ENCODE data around the gene MYL4.
"Not testable (repeated sequence)": the region's sequence is repeated elsewhere in the genome, so short reads cannot be mapped to it uniquely, and the experiment has no call there.

Gene MYL4

DNA sequence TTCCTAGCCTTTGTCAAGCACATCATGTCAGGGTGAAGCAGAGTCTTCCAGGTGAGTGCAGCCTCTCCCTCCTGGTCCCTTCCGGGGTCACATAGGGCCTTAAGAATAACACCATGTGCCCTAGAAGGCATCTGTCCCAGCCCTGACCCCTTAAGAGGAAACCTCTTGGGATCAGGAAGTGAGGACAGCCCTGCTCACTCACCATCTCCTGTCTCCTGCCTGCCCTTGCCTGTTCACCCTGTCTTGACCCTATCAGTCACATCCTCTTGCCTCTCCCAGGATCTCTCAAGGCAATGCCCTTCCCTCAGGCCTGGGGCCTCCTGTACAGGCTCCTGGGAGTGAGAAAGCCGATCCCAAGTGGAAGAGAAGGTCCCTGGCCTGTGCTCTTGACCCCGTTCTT is 13.9 kb downstream of the MYL4 start:
- no peak overlapping the region for H3K27ac ChIP-seq (ENCODE audit: low read depth, low read length)
- H3K36me3 ChIP-seq (ENCODE audit: insufficient read depth, low read length) = no peaks in the 10 kb centered on the region

DNA sequence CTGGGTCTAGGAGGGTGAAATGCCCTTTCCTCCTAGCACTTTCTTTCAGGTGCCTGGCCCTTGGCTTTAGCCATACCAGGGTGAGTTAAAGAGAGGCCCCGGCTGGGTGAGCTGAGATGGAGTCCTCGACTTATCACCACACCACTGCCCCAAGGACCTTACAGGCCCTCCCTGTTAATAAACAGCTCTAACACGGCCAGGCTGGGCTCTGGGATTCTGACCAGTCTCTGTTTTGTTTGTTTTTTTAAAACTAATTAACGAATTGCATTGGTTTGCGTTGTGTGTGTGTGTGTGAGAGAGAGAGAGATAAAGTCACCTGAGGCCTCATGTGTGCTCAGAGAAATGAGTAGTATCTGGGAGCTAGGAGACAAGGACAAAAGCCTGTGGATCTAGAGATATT is 14.3 kb downstream of the MYL4 start:
- peaks cover 10% of the 10 kb centered on the region; the same call in 1 of the 2 replicates for H3K9me3 ChIP-seq (ENCODE audit: insufficient read depth, low read depth, low read length)
- no peak overlapping the region for H3K27ac ChIP-seq (ENCODE audit: low read depth, low read length)
- H3K36me3 ChIP-seq (ENCODE audit: insufficient read depth, low read length) = no peaks in the 10 kb centered on the region
- H3K4me3 ChIP-seq (ENCODE audit: low read length) = no peak overlapping the region
- H3K27me3 ChIP-seq (ENCODE audit: insufficient read depth, low read length) = no peaks in the 10 kb centered on the region
- no peak overlapping the region for H3K9ac ChIP-seq (ENCODE audit: low read depth, low read length)
- H3K4me1 ChIP-seq (ENCODE audit: insufficient read depth, low read length) = peaks cover 12% of the 10 kb centered on the region; the same call in 1 of the 2 replicates
- 86% methylated on average over 5 of the region's 5 CpGs for WGBS

More for the DNA sequence above, 13.9 kb downstream of the MYL4 start:
- peaks cover 12% of the 10 kb centered on the region; the same call in 1 of the 2 replicates for H3K4me1 ChIP-seq (ENCODE audit: insufficient read depth, low read length)
- no peak overlapping the region for H3K9ac ChIP-seq (ENCODE audit: low read depth, low read length)
- 90% methylated on average over 2 of the region's 3 CpGs for WGBS
- H3K9me3 ChIP-seq (ENCODE audit: insufficient read depth, low read depth, low read length) = peaks cover 10% of the 10 kb centered on the region; the same call in 1 of the 2 replicates
- no peaks in the 10 kb centered on the region for H3K27me3 ChIP-seq (ENCODE audit: insufficient read depth, low read length)
- no peak overlapping the region for H3K4me3 ChIP-seq (ENCODE audit: low read length)

DNA sequence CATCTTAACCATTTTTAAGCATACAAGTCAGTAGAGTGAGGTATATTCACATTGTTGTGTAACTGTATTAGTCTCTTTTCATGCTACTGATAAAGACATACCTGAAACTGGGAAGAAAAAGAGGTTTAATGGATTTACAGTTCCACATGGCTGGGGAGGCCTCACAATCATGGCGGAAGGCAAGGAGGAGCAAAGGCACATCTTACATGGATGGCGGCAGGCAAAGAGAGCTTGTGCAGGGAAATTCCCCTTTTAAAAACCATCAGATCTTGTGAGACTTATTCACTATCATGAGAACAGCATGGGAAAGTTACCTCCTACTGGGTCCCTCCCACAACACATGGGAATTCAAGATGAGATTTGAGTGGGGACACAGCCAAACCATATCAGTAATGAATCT is 14.9 kb downstream of the MYL4 start:
- not testable (repeated sequence) for H3K36me3 ChIP-seq (ENCODE audit: insufficient read depth, low read length); H3K9ac ChIP-seq (ENCODE audit: low read depth, low read length); H3K4me3 ChIP-seq (ENCODE audit: low read length); H3K9me3 ChIP-seq (ENCODE audit: insufficient read depth, low read depth, low read length); H3K27ac ChIP-seq (ENCODE audit: low read depth, low read length); H3K27me3 ChIP-seq (ENCODE audit: insufficient read depth, low read length)
- peaks cover 12% of the 10 kb centered on the region; the same call in 1 of the 2 replicates for H3K4me1 ChIP-seq (ENCODE audit: insufficient read depth, low read length)
- 95% methylated on average over 2 of the region's 2 CpGs for WGBS

DNA sequence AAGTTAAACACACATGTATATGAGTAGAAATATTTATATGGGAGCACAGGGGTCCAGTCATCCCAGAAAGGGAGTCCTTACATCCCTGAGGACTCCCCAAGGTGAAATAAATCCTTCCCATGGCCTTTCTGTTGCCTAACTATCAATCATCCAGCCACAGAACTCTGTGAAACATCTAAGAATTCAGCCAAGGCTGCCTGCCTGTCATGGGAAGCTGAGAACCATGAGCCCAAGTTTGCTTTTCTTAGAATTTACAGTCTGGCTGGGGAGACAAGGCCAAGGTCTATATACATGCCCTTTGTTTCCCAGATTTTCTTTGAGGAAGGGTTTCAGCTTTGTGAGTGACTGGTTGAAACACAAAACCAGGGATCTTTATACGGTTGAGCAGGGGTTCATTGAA is 15.8 kb downstream of the MYL4 start:
- no peak overlapping the region for H3K9ac ChIP-seq (ENCODE audit: low read depth, low read length)
- no peaks in the 10 kb centered on the region for H3K27me3 ChIP-seq (ENCODE audit: insufficient read depth, low read length)
- H3K9me3 ChIP-seq (ENCODE audit: insufficient read depth, low read depth, low read length) = peaks cover 10% of the 10 kb centered on the region; the same call in 1 of the 2 replicates
- 90% methylated on average over 1 of the region's 1 CpG for WGBS
- peaks cover 13% of the 10 kb centered on the region for H3K4me1 ChIP-seq (ENCODE audit: insufficient read depth, low read length)
- no peak overlapping the region for H3K4me3 ChIP-seq (ENCODE audit: low read length)
- no peaks in the 10 kb centered on the region for H3K36me3 ChIP-seq (ENCODE audit: insufficient read depth, low read length)
- H3K27ac ChIP-seq (ENCODE audit: low read depth, low read length) = no peak overlapping the region

DNA sequence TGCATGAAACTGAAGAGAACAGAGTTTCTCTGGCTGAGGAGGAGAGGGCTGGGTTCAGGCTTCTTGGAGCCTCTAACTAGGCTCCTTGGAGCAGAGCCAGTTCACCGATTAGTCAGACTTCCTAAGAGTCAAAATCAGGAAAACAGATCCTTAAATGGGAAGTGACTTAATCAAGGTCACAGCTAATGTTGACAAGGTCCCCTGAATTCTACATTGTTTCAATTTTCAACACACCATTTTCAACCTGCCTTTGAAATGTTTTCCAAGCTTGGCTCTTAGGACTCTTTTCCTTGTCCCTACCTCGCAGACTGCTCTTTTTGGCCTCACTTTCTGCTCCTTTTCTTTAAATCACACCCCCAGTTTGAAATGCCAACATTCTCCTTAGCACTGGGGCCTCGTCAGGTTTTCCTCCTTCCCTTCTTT is 16.3 kb downstream of the MYL4 start:
- no peaks in the 10 kb centered on the region; the same call in 1 of the 2 replicates for H3K27me3 ChIP-seq (ENCODE audit: insufficient read depth, low read length)
- 90% methylated on average over 2 of the region's 3 CpGs for WGBS
- no peaks in the 10 kb centered on the region for H3K36me3 ChIP-seq (ENCODE audit: insufficient read depth, low read length)
- peaks cover 10% of the 10 kb centered on the region; the same call in 1 of the 2 replicates for H3K9me3 ChIP-seq (ENCODE audit: insufficient read depth, low read depth, low read length)
- H3K27ac ChIP-seq (ENCODE audit: low read depth, low read length) = no peak overlapping the region
- no peak overlapping the region for H3K9ac ChIP-seq (ENCODE audit: low read depth, low read length)
- H3K4me3 ChIP-seq (ENCODE audit: low read length) = no peak overlapping the region
- peaks cover 15% of the 10 kb centered on the region for H3K4me1 ChIP-seq (ENCODE audit: insufficient read depth, low read length)

DNA sequence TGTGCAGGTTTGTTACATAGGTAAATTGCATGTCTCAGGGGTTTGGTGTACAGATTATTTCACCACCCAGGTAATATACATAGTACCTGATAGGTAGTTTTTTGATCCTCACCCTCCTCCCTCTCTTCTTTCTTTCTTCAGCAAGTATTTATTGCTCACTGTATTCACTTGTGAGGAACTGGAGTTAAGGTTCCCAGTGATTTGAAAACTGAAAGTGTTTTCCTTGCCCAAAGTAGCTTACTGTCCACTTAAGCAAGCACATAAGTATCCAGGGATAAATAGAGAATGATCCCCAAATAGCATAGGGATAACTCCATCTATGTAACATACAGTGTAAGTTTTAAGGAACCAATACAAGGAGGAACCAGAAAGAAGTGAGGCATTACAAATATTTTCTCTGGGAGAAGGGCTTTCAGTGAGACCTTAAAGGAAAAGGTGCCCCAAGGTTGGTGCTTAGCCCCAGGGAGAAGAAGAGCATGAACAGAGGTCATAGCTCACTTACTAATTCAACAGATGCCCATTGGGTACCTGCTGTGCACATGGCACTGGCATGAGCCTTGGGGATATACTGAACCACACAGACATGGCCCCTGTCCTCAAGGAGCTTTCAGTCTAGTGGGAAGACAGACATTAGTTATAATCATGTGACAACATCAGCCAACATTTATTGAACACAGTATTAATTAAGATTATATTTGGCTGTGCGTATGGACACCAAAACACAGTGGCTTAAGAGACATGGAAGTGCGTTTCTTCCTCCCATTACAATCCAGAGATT is 17.0 kb downstream of the MYL4 start:
- Histone ChIP-seq H3K9ac (ENCODE audit: low read depth, low read length) (no peak overlapping the region), H3K4me3 (ENCODE audit: low read length) (no peak overlapping the region), H3K4me1 (ENCODE audit: insufficient read depth, low read length) (peaks cover 9% of the 10 kb centered on the region), H3K27me3 (ENCODE audit: insufficient read depth, low read length) (no peaks in the 10 kb centered on the region; the same call in 1 of the 2 replicates), H3K27ac (ENCODE audit: low read depth, low read length) (no peak overlapping the region), H3K9me3 (ENCODE audit: insufficient read depth, low read depth, low read length) (peaks cover 10% of the 10 kb centered on the region; the same call in 1 of the 2 replicates), H3K36me3 (ENCODE audit: insufficient read depth, low read length) (no peaks in the 10 kb centered on the region)
- WGBS = 100% methylated on average over 2 of the region's 2 CpGs

DNA sequence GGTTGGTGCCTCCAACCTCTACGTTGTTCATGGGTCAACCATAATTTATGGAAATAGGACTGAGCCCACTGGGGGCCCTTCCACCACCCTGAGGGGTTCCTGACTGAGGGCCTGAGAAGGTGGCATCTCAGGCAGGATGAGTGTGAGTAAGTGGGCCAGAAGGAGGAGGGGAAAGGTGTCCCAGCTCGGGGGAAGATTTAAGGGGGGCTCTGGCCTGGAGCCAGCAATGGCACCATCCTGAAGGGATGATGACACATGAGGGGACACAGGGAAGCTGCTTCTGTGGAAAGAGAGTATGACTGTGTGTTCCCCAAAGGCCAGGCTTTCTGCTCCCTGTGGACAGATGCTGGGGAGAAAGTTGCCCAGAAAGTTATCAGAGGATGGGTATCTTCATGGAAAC is 18.7 kb downstream of the MYL4 start:
- Histone ChIP-seq H3K9ac (ENCODE audit: low read depth, low read length) (no peak overlapping the region), H3K9me3 (ENCODE audit: insufficient read depth, low read depth, low read length) (peaks cover 10% of the 10 kb centered on the region; the same call in 1 of the 2 replicates), H3K27me3 (ENCODE audit: insufficient read depth, low read length) (no peaks in the 10 kb centered on the region; the same call in 1 of the 2 replicates), H3K4me3 (ENCODE audit: low read length) (no peak overlapping the region), H3K27ac (ENCODE audit: low read depth, low read length) (no peak overlapping the region), H3K4me1 (ENCODE audit: insufficient read depth, low read length) (peaks cover 5% of the 10 kb centered on the region; the same call in 1 of the 2 replicates), H3K36me3 (ENCODE audit: insufficient read depth, low read length) (no peaks in the 10 kb centered on the region)
- 86% methylated on average over 2 of the region's 2 CpGs for WGBS

DNA sequence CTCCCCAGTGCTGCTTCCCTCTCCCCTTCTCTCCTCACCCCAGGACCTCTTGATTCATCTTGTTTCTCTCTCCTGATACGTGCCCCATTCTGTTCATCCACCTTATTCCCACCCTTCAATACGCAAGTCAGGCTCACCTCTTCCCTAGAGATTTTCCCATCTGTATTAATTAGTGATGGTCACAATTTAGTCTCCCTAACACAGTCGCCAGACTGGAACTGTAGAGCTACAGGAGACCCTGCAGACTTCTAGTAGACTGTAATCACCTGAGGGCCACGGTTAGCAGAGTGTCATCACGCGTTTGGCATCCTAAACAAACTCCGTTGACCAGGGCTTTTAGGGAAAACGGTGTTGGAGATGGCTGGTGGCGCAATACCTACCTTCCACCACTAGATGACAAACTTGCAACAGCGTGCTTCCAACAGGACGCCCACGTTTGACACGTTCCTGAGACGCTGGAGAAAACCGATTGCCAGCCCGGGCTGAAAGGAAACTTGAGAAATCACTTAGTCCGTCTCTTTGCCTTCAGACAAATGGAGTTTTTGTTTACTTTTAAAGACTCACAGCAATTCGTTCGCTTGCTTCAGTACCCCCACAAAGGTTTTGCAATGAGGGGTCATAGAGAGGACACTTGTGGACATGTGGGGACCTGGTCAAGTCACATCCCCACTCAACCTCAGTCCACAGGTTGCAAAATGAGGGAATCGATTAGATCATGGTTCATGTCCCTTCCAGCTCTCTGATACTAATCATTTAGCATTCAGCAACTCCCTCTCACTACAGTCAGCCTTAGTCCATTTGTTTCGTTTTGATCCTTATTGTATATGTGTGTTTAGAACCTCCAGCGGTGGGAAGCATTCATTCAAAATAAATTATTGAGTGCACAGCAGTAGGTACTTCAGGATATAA is 20.6 kb downstream of the MYL4 start:
- no peak overlapping the region for H3K27ac ChIP-seq (ENCODE audit: low read depth, low read length)
- peaks cover 5% of the 10 kb centered on the region; the same call in 1 of the 2 replicates for H3K4me1 ChIP-seq (ENCODE audit: insufficient read depth, low read length)
- WGBS = 16% methylated on average over 20 of the region's 22 CpGs
- H3K27me3 ChIP-seq (ENCODE audit: insufficient read depth, low read length) = no peaks in the 10 kb centered on the region; the same call in 1 of the 2 replicates
- no peak overlapping the region for H3K9ac ChIP-seq (ENCODE audit: low read depth, low read length)
- H3K4me3 ChIP-seq (ENCODE audit: low read length) = no peak overlapping the region
- H3K9me3 ChIP-seq (ENCODE audit: insufficient read depth, low read depth, low read length) = no peaks in the 10 kb centered on the region
- no peaks in the 10 kb centered on the region for H3K36me3 ChIP-seq (ENCODE audit: insufficient read depth, low read length)

DNA sequence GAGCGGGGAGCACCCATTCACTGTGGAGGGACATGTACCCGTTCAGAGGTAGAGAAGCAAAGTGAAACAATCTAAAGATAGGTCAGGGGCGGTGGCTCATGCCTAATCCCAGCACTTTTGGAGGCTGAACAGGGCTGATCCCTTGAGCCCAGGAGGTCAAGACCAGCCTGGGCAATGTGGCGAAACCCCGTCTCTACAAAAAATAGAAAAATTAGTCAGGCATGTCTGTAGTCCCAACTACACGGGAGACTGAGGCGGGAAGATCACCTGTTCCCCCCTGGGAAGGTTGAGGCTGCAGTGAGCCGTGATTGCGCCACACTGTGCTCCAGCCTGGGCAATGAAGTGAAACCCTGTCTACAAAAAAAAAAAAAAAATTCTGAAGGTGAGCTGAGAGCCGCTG is 21.7 kb downstream of the MYL4 start:
- H3K27me3 ChIP-seq (ENCODE audit: insufficient read depth, low read length) = no peaks in the 10 kb centered on the region; the same call in 1 of the 2 replicates
- no peaks in the 10 kb centered on the region for H3K36me3 ChIP-seq (ENCODE audit: insufficient read depth, low read length)
- no peaks in the 10 kb centered on the region for H3K9me3 ChIP-seq (ENCODE audit: insufficient read depth, low read depth, low read length)
- H3K27ac ChIP-seq (ENCODE audit: low read depth, low read length) = no peak overlapping the region
- H3K4me1 ChIP-seq (ENCODE audit: insufficient read depth, low read length) = peaks cover 5% of the 10 kb centered on the region; the same call in 1 of the 2 replicates
- H3K4me3 ChIP-seq (ENCODE audit: low read length) = no peak overlapping the region
- 88% methylated on average over 10 of the region's 10 CpGs for WGBS
- no peak overlapping the region for H3K9ac ChIP-seq (ENCODE audit: low read depth, low read length)

DNA sequence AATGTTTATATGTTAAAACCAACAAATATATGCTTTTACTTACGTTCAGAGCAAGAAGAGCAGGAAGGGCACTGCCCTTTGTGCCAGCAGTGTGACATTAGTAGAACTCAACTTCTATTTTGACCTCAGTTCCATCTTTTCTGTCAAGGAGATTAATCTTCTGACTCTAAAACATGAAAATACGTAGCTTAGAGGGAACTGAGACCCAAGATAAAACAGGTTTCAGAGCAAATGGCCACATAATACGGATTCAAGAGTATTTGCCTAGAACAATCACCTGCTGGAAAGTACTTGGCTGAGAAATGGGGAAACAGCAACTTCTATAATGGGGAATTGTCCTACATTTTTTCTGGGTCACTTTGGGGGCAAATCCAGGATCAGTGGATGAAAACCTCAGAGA is 22.2 kb downstream of the MYL4 start:
- Histone ChIP-seq H3K27me3 (ENCODE audit: insufficient read depth, low read length) (no peaks in the 10 kb centered on the region; the same call in 1 of the 2 replicates), H3K27ac (ENCODE audit: low read depth, low read length) (no peak overlapping the region), H3K4me1 (ENCODE audit: insufficient read depth, low read length) (peaks cover 5% of the 10 kb centered on the region; the same call in 1 of the 2 replicates), H3K9me3 (ENCODE audit: insufficient read depth, low read depth, low read length) (no peaks in the 10 kb centered on the region), H3K4me3 (ENCODE audit: low read length) (no peak overlapping the region), H3K9ac (ENCODE audit: low read depth, low read length) (no peak overlapping the region), H3K36me3 (ENCODE audit: insufficient read depth, low read length) (no peaks in the 10 kb centered on the region)
- 94% methylated on average over 3 of the region's 3 CpGs for WGBS

DNA sequence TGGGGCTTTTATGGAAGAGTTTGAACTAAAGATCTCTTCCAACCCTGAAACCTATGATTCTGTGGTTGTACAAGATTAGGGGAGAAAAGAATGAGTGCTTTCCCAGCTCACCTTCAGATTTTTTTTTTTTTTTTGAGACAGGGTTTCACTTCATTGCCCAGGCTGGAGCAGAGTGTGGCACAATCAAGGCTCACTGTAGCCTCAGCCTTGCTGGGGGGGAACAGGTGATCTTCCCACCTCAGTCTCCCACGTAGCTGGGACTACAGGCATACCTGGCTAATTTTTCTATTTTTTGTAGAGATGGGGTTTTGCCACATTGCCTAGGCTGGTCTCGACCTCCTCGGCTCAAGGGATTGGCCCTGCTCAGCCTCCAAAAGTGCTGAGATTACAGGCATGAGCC is 22.7 kb downstream of the MYL4 start:
- Histone ChIP-seq H3K9ac (ENCODE audit: low read depth, low read length) (no peak overlapping the region), H3K4me3 (ENCODE audit: low read length) (no peak overlapping the region), H3K4me1 (ENCODE audit: insufficient read depth, low read length) (peaks cover 5% of the 10 kb centered on the region; the same call in 1 of the 2 replicates), H3K27me3 (ENCODE audit: insufficient read depth, low read length) (no peaks in the 10 kb centered on the region; the same call in 1 of the 2 replicates), H3K9me3 (ENCODE audit: insufficient read depth, low read depth, low read length) (no peaks in the 10 kb centered on the region), H3K36me3 (ENCODE audit: insufficient read depth, low read length) (no peaks in the 10 kb centered on the region), H3K27ac (ENCODE audit: low read depth, low read length) (no peak overlapping the region)
- 87% methylated on average over 3 of the region's 3 CpGs for WGBS
